ENCODE measurements around the gene NFIL3.
"Not testable (repeated sequence)": the region's sequence is repeated elsewhere in the genome, so short reads cannot be mapped to it uniquely, and the experiment has no call there.

Gene NFIL3

DNA sequence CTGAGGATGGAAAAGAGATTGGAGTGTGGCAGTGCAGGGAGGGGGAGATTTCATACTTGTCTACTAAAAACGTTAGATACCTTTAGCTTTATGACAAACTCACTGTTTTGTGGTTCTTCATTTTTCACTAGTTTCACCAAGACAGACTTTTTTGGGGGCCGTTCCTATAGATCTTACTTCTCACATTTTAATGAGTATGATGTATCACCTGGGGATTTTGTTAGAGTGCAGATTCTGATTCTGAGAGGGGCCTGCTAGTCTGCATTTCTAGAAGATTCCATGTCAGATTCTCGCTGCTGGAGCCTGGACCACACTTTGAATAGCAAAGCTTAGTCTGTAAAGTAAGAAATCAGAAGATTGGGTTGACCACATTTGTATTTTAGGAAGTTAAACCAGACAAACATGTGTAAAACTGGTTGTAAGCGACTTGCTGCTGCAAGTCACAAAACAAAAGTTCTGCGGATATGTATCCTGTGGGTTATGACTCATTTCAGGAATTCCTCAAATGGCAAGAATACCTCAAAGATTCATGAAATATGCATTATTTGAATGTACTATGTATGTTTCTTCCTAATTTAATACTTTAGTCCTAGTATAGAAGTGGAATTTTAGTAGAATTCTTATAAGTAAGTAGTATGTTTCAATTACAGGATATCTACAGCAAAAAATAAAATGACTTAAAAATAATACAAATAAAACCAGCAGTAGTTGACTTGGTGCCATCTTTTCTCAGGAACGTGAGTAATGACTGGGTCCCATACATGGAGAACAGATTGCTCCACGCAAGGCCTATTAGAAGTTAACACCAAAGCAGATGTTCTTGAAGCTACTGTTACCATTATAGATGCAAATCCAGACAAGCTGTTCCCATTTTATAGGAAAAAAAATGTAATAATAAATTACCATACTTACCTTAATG lies 27.8 kb downstream of the NFIL3 start:
- CTCF ChIA-PET = interaction anchor here (1.0 to 1.9 kb wide), 2 partner anchors 30 to 35 kb away, joined by 3 to 4 read pairs; no protein-coding TSS in a partner anchor
- Mint-ChIP-seq H3K27me3 (peaks cover 10% of the 10 kb centered on the region), H3K27ac (peak overlapping the region; percentile 77), H3K9me3 (no peaks in the 10 kb centered on the region), H3K36me3 (no peaks in the 10 kb centered on the region), H3K4me1 (peaks cover 19% of the 10 kb centered on the region), H3K4me3 (no peak overlapping the region)
- DNase-seq = no peak

DNA sequence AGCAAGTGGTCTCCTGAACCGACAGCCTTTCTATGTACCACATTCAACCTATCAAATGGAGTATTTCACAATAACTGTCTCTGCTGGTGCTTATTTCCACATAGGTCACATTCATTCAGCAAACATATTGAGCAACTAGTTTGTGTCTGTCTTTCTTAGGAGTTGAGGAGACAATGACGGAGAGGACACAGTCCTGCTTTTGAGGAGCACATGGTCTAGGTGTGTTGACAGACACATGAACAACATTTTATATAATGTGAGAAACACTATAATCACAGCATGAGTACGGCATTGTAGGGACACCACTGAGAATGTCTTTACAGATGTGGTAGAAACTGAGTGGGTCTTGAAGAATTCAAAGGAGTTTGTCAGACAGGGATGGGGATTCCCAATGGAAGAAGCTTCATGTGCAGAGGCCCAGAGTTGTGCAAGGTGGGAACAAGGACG lies 28.5 kb downstream of the NFIL3 start:
- CTCF ChIA-PET = interaction anchor here (1.9 kb wide), 1 partner anchor 34 kb away, joined by 4 read pairs; no protein-coding TSS in a partner anchor
- H3K27ac Mint-ChIP-seq = peak overlapping the region; percentile 77

DNA sequence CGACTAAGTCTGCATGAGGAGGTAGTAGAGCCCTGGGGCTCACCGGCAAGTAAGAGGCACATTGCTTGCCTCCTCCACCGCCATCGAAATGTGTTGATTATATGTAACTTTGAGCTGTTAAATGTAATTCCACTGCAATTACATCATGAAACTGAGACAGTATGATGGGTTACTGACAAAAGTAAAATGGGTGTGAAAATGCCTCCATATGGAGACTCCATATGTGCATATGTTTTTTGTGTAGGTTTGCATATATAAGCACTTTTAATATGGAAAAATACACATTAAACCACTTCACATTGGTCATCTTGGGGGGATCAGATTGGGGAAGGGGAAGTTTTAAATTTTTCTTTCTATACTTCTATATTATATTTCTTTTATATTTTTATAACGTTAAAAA lies 29.8 kb downstream of the NFIL3 start:
- no peak for DNase-seq
- Mint-ChIP-seq H3K4me3 (no peak overlapping the region), H3K9me3 (no peaks in the 10 kb centered on the region), H3K36me3 (no peaks in the 10 kb centered on the region), H3K4me1 (peaks cover 19% of the 10 kb centered on the region), H3K27ac (no peak overlapping the region), H3K27me3 (peaks cover 6% of the 10 kb centered on the region)
- CTCF ChIA-PET = no interaction called here

More for the DNA sequence above, 28.5 kb downstream of the NFIL3 start:
- DNase-seq = no peak
- no peaks in the 10 kb centered on the region for H3K9me3 Mint-ChIP-seq
- H3K4me1 Mint-ChIP-seq = peaks cover 19% of the 10 kb centered on the region
- H3K4me3 Mint-ChIP-seq = no peak overlapping the region
- peaks cover 10% of the 10 kb centered on the region for H3K27me3 Mint-ChIP-seq
- H3K36me3 Mint-ChIP-seq = no peaks in the 10 kb centered on the region

DNA sequence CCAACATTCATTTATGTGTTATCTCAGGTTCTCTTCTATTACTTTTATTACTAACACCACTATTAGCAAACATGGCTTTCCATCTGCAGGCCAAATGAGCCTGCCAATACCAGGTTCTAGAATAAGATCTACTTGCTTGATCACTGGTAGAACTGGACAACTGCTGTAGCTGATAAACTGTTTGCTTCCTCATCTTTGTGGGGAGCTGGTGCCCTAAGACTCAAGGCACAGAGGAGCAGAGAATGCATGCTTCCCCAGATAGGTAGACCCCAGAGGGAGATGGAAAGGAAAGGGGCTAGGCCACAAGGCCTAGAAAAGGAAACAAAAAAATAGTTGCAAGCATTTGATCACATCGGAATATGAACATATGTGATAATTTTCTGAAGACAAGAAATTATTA lies 31.2 kb downstream of the NFIL3 start:
- Mint-ChIP-seq H3K27me3 (no peaks in the 10 kb centered on the region), H3K36me3 (no peaks in the 10 kb centered on the region), H3K4me3 (no peak overlapping the region), H3K4me1 (peaks cover 19% of the 10 kb centered on the region), H3K27ac (no peak overlapping the region), H3K9me3 (no peaks in the 10 kb centered on the region)
- no peak for DNase-seq
- CTCF ChIA-PET = no interaction called here

DNA sequence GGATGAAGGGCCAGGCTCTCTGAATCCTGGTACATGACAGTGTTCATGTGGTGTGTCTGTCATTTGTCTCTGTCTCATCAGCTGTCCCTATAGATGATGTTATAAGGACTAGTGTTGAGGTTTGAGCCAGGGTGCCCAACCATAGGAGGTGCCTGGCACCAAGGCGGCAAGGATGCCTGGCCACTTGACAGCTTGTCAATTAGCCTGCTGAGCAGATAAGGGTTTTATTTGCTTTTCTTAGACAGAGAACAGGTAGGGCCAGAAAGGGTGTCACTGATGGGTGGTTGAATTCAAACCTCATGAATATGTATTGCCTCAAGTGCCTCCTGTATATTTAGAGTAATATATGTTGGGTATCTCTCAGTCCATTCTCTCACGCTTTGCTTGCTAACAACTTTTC lies 31.8 kb downstream of the NFIL3 start:
- Mint-ChIP-seq H3K36me3 (no peaks in the 10 kb centered on the region), H3K4me1 (peaks cover 19% of the 10 kb centered on the region), H3K27ac (no peak overlapping the region), H3K27me3 (no peaks in the 10 kb centered on the region), H3K9me3 (no peaks in the 10 kb centered on the region), H3K4me3 (no peak overlapping the region)
- DNase-seq = no peak
- CTCF ChIA-PET = no interaction called here

DNA sequence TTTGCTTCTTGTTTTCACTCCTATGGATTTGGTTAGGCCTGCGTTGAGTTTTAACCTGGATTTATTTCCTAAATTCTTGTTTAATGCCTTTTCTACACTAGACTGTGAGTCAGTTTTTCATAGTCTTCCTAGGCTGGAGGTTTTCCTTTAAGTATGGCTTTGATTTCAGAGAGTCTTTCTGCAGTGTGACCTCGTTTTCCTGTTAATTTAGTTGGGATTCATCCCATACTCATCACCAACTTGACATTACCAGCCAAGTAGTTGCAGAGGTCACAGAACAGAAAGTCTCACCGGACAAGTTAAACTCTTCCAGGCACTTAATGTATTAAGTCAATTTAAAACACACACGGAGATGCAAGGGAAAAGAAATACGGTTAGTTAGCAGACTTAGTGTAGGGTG lies 32.2 kb downstream of the NFIL3 start:
- CTCF ChIA-PET = no interaction called here
- Mint-ChIP-seq H3K4me3 (no peak overlapping the region), H3K9me3 (no peaks in the 10 kb centered on the region), H3K27ac (no peak overlapping the region), H3K4me1 (peaks cover 19% of the 10 kb centered on the region), H3K36me3 (no peaks in the 10 kb centered on the region), H3K27me3 (no peaks in the 10 kb centered on the region)
- no peak for DNase-seq

DNA sequence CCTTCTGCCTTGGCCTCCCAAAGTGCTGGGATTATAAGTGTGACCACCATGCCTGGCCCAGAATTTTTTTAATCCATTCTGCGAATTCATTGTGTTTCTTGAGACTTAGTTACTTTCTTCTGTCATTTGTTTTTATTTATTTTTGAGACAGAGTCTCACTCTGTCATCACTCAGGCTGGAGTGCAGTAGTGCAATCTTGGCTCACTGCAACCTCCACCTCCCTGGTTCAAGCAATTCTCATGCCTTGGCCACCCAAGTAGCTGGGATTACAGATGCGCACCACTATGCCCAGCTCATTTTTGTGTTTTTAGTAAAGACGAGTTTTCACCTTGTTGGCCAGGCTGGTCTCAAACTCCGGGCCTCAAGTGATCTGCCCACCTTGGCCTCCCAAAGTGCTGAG lies 33.9 kb downstream of the NFIL3 start:
- H3K27ac Mint-ChIP-seq, H3K36me3 Mint-ChIP-seq, DNase-seq, H3K4me1 Mint-ChIP-seq, CTCF ChIA-PET, H3K4me3 Mint-ChIP-seq, H3K9me3 Mint-ChIP-seq, H3K27me3 Mint-ChIP-seq: not testable (repeated sequence)

DNA sequence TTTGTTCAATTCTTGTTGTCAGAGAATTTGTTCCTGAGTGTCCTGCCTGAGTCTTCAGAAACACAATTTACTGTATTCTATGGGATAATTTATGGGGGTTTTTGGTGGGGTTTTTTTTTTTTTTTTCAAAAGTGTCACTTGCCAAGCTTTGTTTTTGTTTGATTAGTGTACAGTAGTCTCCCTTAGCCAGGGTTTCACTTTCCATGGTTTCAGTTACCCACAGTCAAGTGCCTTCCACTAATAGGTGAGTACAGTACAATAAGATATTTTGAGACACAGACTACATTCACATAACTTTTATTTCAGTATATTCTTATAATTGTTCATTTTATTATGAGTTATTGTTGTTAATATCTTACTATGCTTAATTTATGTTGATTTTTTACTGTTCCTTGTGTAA lies 36.9 kb downstream of the NFIL3 start:
- H3K27ac Mint-ChIP-seq = no peak overlapping the region
- DNase-seq = no peak
- H3K9me3 Mint-ChIP-seq = no peaks in the 10 kb centered on the region
- H3K36me3 Mint-ChIP-seq = no peaks in the 10 kb centered on the region
- peaks cover 21% of the 10 kb centered on the region for H3K27me3 Mint-ChIP-seq
- H3K4me1 Mint-ChIP-seq = no peaks in the 10 kb centered on the region
- no peak overlapping the region for H3K4me3 Mint-ChIP-seq
- CTCF ChIA-PET = interaction anchor here (0.6 kb wide), 1 partner anchor 196 kb away, joined by 3 read pairs; no protein-coding TSS in a partner anchor

DNA sequence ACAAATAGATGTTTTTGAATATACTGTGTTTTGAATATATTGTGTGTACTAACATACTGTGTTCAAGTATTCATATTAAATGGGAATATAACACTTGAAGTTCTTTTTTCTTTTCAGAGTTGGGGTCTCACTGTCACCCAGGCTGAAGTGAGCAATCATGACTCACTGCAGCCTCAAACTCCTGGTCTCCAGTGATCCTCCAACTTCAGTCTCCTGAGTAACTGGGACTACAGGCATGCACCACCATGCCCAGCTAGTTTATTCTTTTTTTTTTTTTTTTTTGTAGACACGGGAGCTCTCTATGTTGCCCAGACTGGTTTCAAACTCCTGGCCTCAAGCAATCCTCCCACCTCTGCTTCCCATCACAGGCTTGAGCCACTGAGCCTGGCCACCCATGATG lies 38.7 kb downstream of the NFIL3 start:
- Mint-ChIP-seq H3K27me3 (peaks cover 21% of the 10 kb centered on the region), H3K4me3 (no peak overlapping the region), H3K36me3 (no peaks in the 10 kb centered on the region), H3K27ac (no peak overlapping the region), H3K4me1 (no peaks in the 10 kb centered on the region), H3K9me3 (no peaks in the 10 kb centered on the region)
- no peak for DNase-seq
- CTCF ChIA-PET = no interaction called here

DNA sequence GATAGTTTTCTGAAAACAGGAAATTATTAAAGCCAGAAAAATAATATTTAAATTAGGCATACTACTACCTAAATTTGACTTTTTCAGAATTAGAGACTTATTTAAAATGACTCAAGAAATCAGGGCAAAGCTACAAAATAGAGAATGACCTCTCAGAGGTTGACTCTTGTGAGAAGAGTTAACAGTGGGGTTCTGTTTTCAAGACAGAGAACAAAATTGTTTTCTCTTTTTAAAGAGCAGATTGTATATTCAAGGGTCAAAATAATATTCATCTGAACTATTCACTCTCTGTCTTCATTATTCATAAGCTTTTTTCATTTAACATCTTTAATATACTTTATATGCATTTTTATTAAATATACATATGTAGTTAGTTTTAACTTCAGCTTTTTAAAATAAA lies 40.1 kb downstream of the NFIL3 start:
- H3K27ac Mint-ChIP-seq = no peak overlapping the region
- DNase-seq = no peak
- H3K4me3 Mint-ChIP-seq = no peak overlapping the region
- H3K9me3 Mint-ChIP-seq = no peaks in the 10 kb centered on the region
- H3K36me3 Mint-ChIP-seq = no peaks in the 10 kb centered on the region
- CTCF ChIA-PET = no interaction called here
- no peaks in the 10 kb centered on the region for H3K4me1 Mint-ChIP-seq
- H3K27me3 Mint-ChIP-seq = peaks cover 21% of the 10 kb centered on the region

DNA sequence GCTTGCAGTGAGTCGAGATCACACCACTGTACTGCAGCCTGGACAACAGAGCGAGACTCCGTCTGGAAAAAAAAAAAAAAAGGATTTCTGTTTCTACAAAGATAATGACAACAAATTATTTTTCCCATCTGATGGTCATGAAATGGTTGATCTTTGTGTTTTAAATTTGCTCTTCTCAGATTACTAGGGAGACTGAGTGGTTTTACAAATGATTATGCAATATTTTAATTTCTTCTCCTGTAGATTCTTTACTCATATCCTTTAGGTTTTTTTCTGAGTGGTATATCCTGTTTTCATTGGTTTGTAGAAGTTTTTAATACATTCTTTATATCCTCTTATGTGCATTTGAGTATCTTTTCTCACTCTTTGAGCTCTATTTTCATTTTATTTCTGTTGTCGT lies 41.3 kb downstream of the NFIL3 start:
- CTCF ChIA-PET = no interaction called here
- peaks cover 4% of the 10 kb centered on the region for H3K9me3 Mint-ChIP-seq
- no peak for DNase-seq
- H3K27me3 Mint-ChIP-seq = peaks cover 21% of the 10 kb centered on the region
- H3K4me3 Mint-ChIP-seq = no peak overlapping the region
- H3K36me3 Mint-ChIP-seq = no peaks in the 10 kb centered on the region
- H3K4me1 Mint-ChIP-seq = no peaks in the 10 kb centered on the region
- no peak overlapping the region for H3K27ac Mint-ChIP-seq

DNA sequence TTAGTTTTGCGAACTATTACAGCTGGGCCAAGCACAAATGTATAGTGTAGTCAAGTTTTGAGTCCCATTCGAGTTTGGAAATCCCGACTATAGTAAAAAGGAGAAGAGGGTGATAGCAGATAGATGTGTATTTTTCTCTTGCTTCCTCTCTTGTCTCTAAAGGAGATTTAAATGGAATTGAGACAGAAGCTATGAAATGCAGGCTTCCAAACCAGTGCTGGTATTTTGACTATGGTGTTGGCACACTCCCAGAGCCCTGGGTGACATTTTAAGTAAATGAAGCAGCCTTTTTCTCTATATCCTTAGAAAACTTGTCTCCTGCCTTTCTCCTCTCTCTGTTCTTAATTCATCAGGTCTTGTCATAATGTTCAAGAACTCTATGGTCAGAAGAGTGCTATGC lies 44.2 kb downstream of the NFIL3 start:
- CTCF ChIA-PET = no interaction called here
- Mint-ChIP-seq H3K4me1 (peaks cover 3% of the 10 kb centered on the region), H3K36me3 (no peaks in the 10 kb centered on the region), H3K27me3 (peaks cover 13% of the 10 kb centered on the region), H3K9me3 (peaks cover 4% of the 10 kb centered on the region), H3K4me3 (no peak overlapping the region), H3K27ac (no peak overlapping the region)
- DNase-seq = no peak

DNA sequence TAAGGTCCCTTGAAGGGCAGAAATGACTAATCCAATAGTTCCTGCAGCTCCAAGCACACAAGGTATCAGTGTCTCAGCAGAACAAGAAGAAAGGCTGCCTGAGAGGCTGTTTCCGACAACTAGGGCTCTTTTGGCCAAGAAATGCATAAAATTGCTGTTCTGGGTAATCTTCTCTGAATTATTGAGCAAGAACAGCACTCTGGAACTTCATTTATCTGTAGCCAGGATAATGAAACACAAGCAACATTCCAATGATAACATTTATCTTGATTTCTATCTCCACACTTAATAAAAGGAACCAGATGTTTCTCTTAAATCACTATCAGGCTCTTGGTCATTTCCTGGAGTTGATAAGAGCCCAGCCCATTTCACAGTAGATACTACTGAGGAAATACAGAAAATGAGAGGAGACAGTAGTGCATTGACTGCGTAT lies 44.9 kb downstream of the NFIL3 start:
- H3K9me3 Mint-ChIP-seq = peaks cover 4% of the 10 kb centered on the region
- no peak for DNase-seq
- no peak overlapping the region for H3K4me3 Mint-ChIP-seq
- CTCF ChIA-PET = no interaction called here
- no peak overlapping the region for H3K27ac Mint-ChIP-seq
- peaks cover 3% of the 10 kb centered on the region for H3K4me1 Mint-ChIP-seq
- H3K27me3 Mint-ChIP-seq = peaks cover 11% of the 10 kb centered on the region
- H3K36me3 Mint-ChIP-seq = no peaks in the 10 kb centered on the region

DNA sequence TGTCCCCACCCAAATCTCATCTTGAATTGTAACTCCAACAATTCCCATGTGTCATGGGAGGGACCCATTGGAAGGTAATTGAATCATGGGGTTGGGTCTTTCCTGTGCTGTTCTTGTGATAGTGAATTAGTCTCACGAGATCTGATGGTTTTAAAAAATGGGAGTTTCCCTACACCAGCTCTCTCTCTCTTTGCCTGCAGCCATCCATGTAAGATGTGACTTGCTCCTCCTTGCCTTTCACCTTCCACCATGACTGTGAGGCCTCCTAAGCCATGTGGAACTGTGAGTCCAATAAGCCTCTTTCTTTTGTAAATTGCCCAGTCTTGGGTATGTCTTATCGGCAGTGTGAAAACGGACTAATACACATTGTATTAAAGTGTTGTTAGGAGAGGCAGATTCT lies 45.6 kb downstream of the NFIL3 start:
- H3K36me3 Mint-ChIP-seq, CTCF ChIA-PET, H3K4me1 Mint-ChIP-seq, DNase-seq, H3K27ac Mint-ChIP-seq, H3K9me3 Mint-ChIP-seq, H3K4me3 Mint-ChIP-seq: not testable (repeated sequence)
- peaks cover 17% of the 10 kb centered on the region for H3K27me3 Mint-ChIP-seq

DNA sequence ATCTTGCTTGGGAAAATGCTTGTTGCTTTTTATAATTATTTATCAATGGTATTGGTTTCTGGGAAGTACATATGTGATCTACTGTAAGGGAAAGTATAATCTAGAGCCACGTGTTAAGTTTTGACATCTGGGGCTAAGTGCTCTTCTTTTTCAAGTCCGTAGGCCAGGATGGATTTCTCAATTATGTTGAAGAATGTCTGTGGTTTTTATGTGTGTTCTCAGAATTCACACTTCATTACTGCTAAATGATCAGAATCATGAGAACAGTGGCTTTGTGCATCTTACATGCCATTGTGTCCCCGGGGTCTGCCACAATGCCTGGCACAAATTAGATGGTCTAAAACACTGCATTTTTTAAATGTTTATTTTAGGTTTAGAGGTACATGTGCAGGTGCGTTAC lies 47.4 kb downstream of the NFIL3 start:
- Mint-ChIP-seq H3K27me3 (peaks cover 7% of the 10 kb centered on the region), H3K4me3 (no peak overlapping the region), H3K36me3 (no peaks in the 10 kb centered on the region), H3K9me3 (peaks cover 4% of the 10 kb centered on the region), H3K4me1 (peaks cover 3% of the 10 kb centered on the region), H3K27ac (no peak overlapping the region)
- no peak for DNase-seq
- CTCF ChIA-PET = no interaction called here

Data from activated naive CD4-positive, alpha-beta T cell treated with anti-CD3 and anti-CD28 coated beads, Interleukin-2, amount 10 ng/mL, durations not matched to agents 7 days and 5 days (primary cell).